Measurements from ENCODE around the gene LRMDA.

Gene LRMDA

GRCh38 chr10:75431180-75432111 lies at the start of gene LRMDA:
LRMDA (plus strand) TSS chr10:75431624.
- DNase-seq (ENCODE audit: low read depth): no peak

- no peak for DNase-seq (ENCODE audit: low read depth)
Observed at GRCh38 chr10:75386128-75386527, 45.3 kb upstream of the LRMDA start.

- no peak for DNase-seq (ENCODE audit: low read depth)
Observed at GRCh38 chr10:75388082-75388481, 43.3 kb upstream of the LRMDA start.

- DNase-seq (ENCODE audit: low read depth): no peak
Observed at GRCh38 chr10:75390178-75390577, 41.2 kb upstream of the LRMDA start.

GRCh38 chr10:75392271-75392670 lies 39.2 kb upstream of the LRMDA start:
- no peak for DNase-seq (ENCODE audit: low read depth)

- DNase-seq (ENCODE audit: low read depth): no peak
Observed at GRCh38 chr10:75392744-75393143, 38.7 kb upstream of the LRMDA start.

- DNase-seq (ENCODE audit: low read depth): no peak
Observed at GRCh38 chr10:75394221-75394620, 37.2 kb upstream of the LRMDA start.

- no peak for DNase-seq (ENCODE audit: low read depth)
Observed at GRCh38 chr10:75395066-75395931, 36.1 kb upstream of the LRMDA start.

GRCh38 chr10:75395932-75396630 lies 35.3 kb upstream of the LRMDA start:
- no peak for DNase-seq (ENCODE audit: low read depth)

- no peak for DNase-seq (ENCODE audit: low read depth)
Observed at GRCh38 chr10:75396631-75397495, 34.6 kb upstream of the LRMDA start.

GRCh38 chr10:75397496-75398199 lies 33.8 kb upstream of the LRMDA start:
- no peak for DNase-seq (ENCODE audit: low read depth)

GRCh38 chr10:75398200-75398691 lies 33.2 kb upstream of the LRMDA start:
- DNase-seq (ENCODE audit: low read depth): no peak

- DNase-seq (ENCODE audit: low read depth): no peak
Observed at GRCh38 chr10:75398692-75399460, 32.5 kb upstream of the LRMDA start.

GRCh38 chr10:75399461-75400162 lies 31.8 kb upstream of the LRMDA start:
- peak; percentile 39 for DNase-seq (ENCODE audit: low read depth)

- DNase-seq (ENCODE audit: low read depth): no peak
Observed at GRCh38 chr10:75400163-75400770, 31.2 kb upstream of the LRMDA start.

- no peak for DNase-seq (ENCODE audit: low read depth)
Observed at GRCh38 chr10:75400771-75401568, 30.5 kb upstream of the LRMDA start.

- no peak for DNase-seq (ENCODE audit: low read depth)
Observed at GRCh38 chr10:75401569-75402485, 29.6 kb upstream of the LRMDA start, which contains the start of gene ZNF503. ZNF503 (minus strand) TSS chr10:75401764; CDS start chr10:75401419, 345 bp downstream.

All from stimulated activated CD4-positive, alpha-beta T cell treated with anti-CD3 and anti-CD28 coated beads, Interleukin-2, amount 100 ng/mL, for 4 hours (primary cell).